GM12878 (cell line): Measurements from ENCODE around the gene GGTLC2. TPM values are rescaled to one million over a fixed set of nuclear protein-coding genes. Genes with fewer than 3 reads are reported as not detected.

ENCODE experiments used
- ATAC-seq: fragments of 200-7000 bp; cut with Tn5 transposase; 3 replicates; pipeline ENCODE4 v1.9.1; 2020; ENCODE audit warnings: mild to moderate bottlenecking, moderate library complexity
- BruUV-seq: library from RNA; stranded (reverse); fragments of 400-500 nt; replicated peaks from 2 replicates; lab custom pipeline; 2021; lab: Mats Ljungman, UMichigan
- CTCF ChIA-PET: fragments of 300-600 bp; sonication (Branson Sonifier 250); formaldehyde crosslinking; extraction: SDS; loops from one replicate; lab custom pipeline; 2021; ENCODE audit warnings: inconsistent platforms; lab: Yijun Ruan, JAX
- POLR2A ChIA-PET: fragments of 350-600 bp; formaldehyde crosslinking; extraction: SDS; loops from one replicate; lab custom pipeline; 2021; ENCODE audit warnings: inconsistent platforms; lab: Charles Lee
- RAD21 ChIA-PET: fragments of 300-600 bp; sonication (Branson Sonifier 250); formaldehyde crosslinking; loops from one replicate; lab custom pipeline; 2023; ENCODE audit warnings: antibody characterized with exemption; ENCODE audit not compliant: unreplicated experiment; lab: Charles Lee
- SMC1A ChIA-PET: fragments of 300-600 bp; sonication (Branson Sonifier 250); formaldehyde crosslinking; loops from one replicate; lab custom pipeline; 2023; ENCODE audit not compliant: unreplicated experiment, uncharacterized antibody; lab: Charles Lee
- DNase-seq: peaks from one replicate; pipeline ENCODE4 v3.0.0-alpha.2; 2011; ENCODE audit warnings: low read depth, low spot score
- FAIRE-seq: peaks from 3 replicates; lab custom pipeline; 2011; peaks lifted over from hg19 to GRCh38; lab: Jason Lieb, UNC
- H2AFZ ChIP-seq: 2 replicates; pipeline ENCODE4 v1.6.0; 2011; ENCODE audit warnings: low read depth, low read length, control low read depth; ENCODE audit not compliant: control insufficient read depth
- H3K27ac ChIP-seq: 2 replicates; pipeline ENCODE4 v1.5.1; 2011; ENCODE audit warnings: control low read depth; ENCODE audit not compliant: control insufficient read depth, insufficient read depth
- H3K27me3 ChIP-seq, 2 experiments: replicated peaks in 1 of 2; 2 replicates each; pipeline versions ENCODE4 v1.6.0 to v1.6.1; 2011; ENCODE audit warnings: low read length in 1 of 2; ENCODE audit not compliant: control insufficient read depth in 2 of 2, insufficient read depth in 2 of 2
- H3K36me3 ChIP-seq, 2 experiments: 2 replicates each; pipeline ENCODE4 v1.5.1; 2011; ENCODE audit warnings: low read length in 1 of 2; ENCODE audit not compliant: control insufficient read depth in 2 of 2, insufficient read depth in 2 of 2
- H3K4me1 ChIP-seq: 2 replicates; pipeline ENCODE4 v1.6.1; 2011; ENCODE audit warnings: mild to moderate bottlenecking, low read length, moderate library complexity, mixed read lengths; ENCODE audit not compliant: control insufficient read depth, insufficient read depth
- H3K4me2 ChIP-seq: 2 replicates; pipeline ENCODE4 v1.6.0; 2011; ENCODE audit warnings: control low read depth; ENCODE audit not compliant: control insufficient read depth, insufficient read depth
- H3K4me3 ChIP-seq: fragments of 200-600 bp; sonication (generic); 2 replicates; pipeline ENCODE4 v1.5.1; 2016
- H3K79me2 ChIP-seq: 2 replicates; pipeline ENCODE4 v1.6.0; 2011; ENCODE audit warnings: low read length; ENCODE audit not compliant: control insufficient read depth, insufficient read depth
- H3K9ac ChIP-seq: 2 replicates; pipeline ENCODE4 v1.8.0; 2011; ENCODE audit warnings: low read length, control low read depth, mixed read lengths; ENCODE audit not compliant: control insufficient read depth, insufficient read depth
- H3K9me3 ChIP-seq: replicated peaks from 3 replicates; pipeline ENCODE4 v1.5.1; 2011; ENCODE audit warnings: mild to moderate bottlenecking, low read length; ENCODE audit not compliant: control insufficient read depth, insufficient read depth
- H4K20me1 ChIP-seq: 2 replicates; pipeline ENCODE4 v1.6.0; 2011; ENCODE audit not compliant: control insufficient read depth, insufficient read depth
- CBFB ChIP-seq: IDR thresholded peaks from 2 replicates; pipeline ENCODE4 v1.6.1; 2016; ENCODE audit warnings: antibody characterized with exemption, low read depth
- EP300 ChIP-seq, 2 experiments: fragments of 150-350 bp in 1 of 2; IDR thresholded peaks; 2 replicates each; pipeline ENCODE4 v1.6.1; 2011 to 2012; ENCODE audit warnings: low read depth in 2 of 2, low read length in 2 of 2, borderline replicate concordance in 1 of 2, improper control_type of control experiment in 1 of 2, inconsistent platforms in 1 of 2; ENCODE audit not compliant: control insufficient read depth in 1 of 2
- FOXM1 ChIP-seq: IDR thresholded peaks from 2 replicates; pipeline ENCODE4 v1.6.1; 2012; ENCODE audit warnings: low read depth, mild to moderate bottlenecking, inconsistent platforms, low read length, moderate library complexity
- MYC ChIP-seq: IDR thresholded peaks from 2 replicates; pipeline ENCODE4 v1.6.1; 2011; ENCODE audit warnings: mild to moderate bottlenecking, low read length, moderate library complexity, inconsistent platforms; ENCODE audit not compliant: insufficient read depth, insufficient replicate concordance, insufficient read length, severe bottlenecking
- RFX5 ChIP-seq: IDR thresholded peaks from 2 replicates; pipeline ENCODE4 v1.6.1; 2011; ENCODE audit warnings: low read depth, low read length, improper control_type of control experiment
- SMC3 ChIP-seq: IDR thresholded peaks from 2 replicates; pipeline ENCODE4 v1.6.1; 2011; ENCODE audit warnings: low read length, improper control_type of control experiment, borderline replicate concordance
- SREBF2 ChIP-seq: IDR thresholded peaks from 2 replicates; pipeline ENCODE4 v1.6.1; 2012; ENCODE audit warnings: mild to moderate bottlenecking, low read length
- WGBS: methylation state at CpG from one replicate; pipeline ENCODE4 v1.1.6; 2016; ENCODE audit warnings: low lambda C conversion rate; ENCODE audit not compliant: insufficient replicate concordance, insufficient coverage; ENCODE audit errors: missing lambda C conversion rate; 5-methylcytosine and 5-hydroxymethylcytosine counted together
- in situ Hi-C: fragments of 300-500 bp; cut with MboI; formaldehyde crosslinking; loops from 9 replicates; pipeline ENCODE4 v1.14.3; 2018; ENCODE audit warnings: mixed read lengths
- intact Hi-C: fragments of 100-400 bp; cut with micrococcal nuclease; formaldehyde crosslinking; loops from one replicate; pipeline ENCODE4 v1.14.2; 2022; ENCODE audit not compliant: unreplicated experiment
- polyA plus RNA-seq, 11 experiments: library from polyadenylated mRNA; depleted of rRNA in 4 of 11; unstranded in 6 of 11; stranded (reverse) in 5 of 11; fragments of >200 nt; fragmentation: Nextera tagmentation in 4 of 11; fragmentation: Illumina TruSeq in 1 of 11; extraction: Ambion mirVana in 4 of 11; extraction: Trizol in 1 of 11; gene quantifications; 1 replicate in 1 of 11; 2 replicates in 10 of 11; pipeline versions ENCODE4 v1.2.1 to v1.2.3, GENCODE V29; 2011 to 2016; ENCODE audit warnings: inconsistent platforms in 2 of 11, missing spikeins in 2 of 11, low read depth in 1 of 11
- total RNA-seq, 4 experiments: library from RNA; depleted of rRNA in 3 of 4; stranded (reverse); fragments of >200 nt in 3 of 4; fragmentation: Illumina TruSeq in 1 of 4; extraction: Trizol in 1 of 4; gene quantifications; 2 replicates each; pipeline versions ENCODE4 v1.2.1 to v1.2.3, GENCODE V29; 2013 to 2021
- TF ChIP-seq, protein P1 (sequence below): fragments of 450-650 bp; IDR thresholded peaks from 2 replicates; pipeline ENCODE4 v1.6.1; 2016; ENCODE audit warnings: mild to moderate bottlenecking

GGTLC2 gene
- total and polyA plus RNA-seq, 10 of the 15 experiments (the other 5 are each of a cell fraction or from before 2014, with no cell fraction given): not detected

DNA sequence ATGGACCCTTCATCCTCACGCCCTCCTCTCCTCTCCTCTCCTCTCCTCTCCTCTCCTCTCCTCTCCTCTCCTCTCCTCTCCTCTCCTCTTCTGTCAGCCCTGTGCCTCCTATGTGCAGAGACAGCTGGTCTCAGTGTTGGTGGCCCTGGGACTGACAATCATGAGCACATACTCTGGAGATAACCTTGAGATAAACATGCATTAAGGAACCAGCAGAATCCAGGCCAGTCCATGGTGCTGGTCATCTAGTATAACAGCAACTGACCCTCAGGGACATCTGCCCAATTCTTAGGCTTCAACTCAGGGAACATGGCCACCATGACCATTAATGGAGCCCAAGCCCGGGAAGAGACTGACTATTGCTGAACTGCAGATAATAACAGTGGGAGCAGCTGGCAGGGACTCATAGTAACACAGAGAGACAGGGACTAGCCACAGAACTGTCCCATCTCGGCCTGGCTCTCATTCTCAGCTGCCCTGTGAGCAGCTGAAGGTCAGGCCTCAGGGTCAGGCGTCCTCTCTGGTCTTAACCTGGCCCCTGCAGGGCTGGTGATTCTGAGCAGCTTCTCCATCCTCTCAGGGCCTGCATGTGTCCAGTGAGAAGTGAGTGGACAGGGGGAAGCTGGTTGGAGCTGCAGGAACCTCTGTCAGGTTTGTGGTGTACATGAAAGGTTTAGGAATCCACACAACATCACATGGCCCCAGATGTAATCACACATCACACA lies 45.4 kb downstream of the GGTLC2 start:
- H4K20me1 ChIP-seq: no peaks in the 10 kb centered on the region
- ChIA-PET RAD21 (interaction anchor here (0.9 to 1.2 kb wide), 2 partner anchors 57 to 98 kb away, joined by 3 read pairs; no protein-coding TSS in a partner anchor), CTCF (interaction anchor here (0.8 to 5.2 kb wide), 9 partner anchors 13 to 103 kb away, joined by 3 to 30 read pairs (median 4); no protein-coding TSS in a partner anchor), SMC1A (interaction anchor here (1.1 kb wide), 1 partner anchor 57 kb away, joined by 3 read pairs; no protein-coding TSS in a partner anchor), POLR2A (no interaction called here)
- 32% methylated on average over 4 of the region's 4 CpGs for WGBS
- no peaks in the 10 kb centered on the region for H3K36me3 ChIP-seq
- TF ChIP-seq SMC3: no peak
- TF ChIP-seq, protein P1, sequence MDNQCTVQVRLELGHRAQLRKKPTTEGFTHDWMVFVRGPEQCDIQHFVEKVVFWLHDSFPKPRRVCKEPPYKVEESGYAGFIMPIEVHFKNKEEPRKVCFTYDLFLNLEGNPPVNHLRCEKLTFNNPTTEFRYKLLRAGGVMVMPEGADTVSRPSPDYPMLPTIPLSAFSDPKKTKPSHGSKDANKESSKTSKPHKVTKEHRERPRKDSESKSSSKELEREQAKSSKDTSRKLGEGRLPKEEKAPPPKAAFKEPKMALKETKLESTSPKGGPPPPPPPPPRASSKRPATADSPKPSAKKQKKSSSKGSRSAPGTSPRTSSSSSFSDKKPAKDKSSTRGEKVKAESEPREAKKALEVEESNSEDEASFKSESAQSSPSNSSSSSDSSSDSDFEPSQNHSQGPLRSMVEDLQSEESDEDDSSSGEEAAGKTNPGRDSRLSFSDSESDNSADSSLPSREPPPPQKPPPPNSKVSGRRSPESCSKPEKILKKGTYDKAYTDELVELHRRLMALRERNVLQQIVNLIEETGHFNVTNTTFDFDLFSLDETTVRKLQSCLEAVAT: no peak
- no peak for TF ChIP-seq SREBF2
- no peak overlapping the region for H3K27ac ChIP-seq
- no peak overlapping the region for H3K9ac ChIP-seq
- in situ Hi-C loops (loop anchor here (5.0 kb wide), 1 partner anchor 97 kb away; no protein-coding TSS in a partner anchor), intact Hi-C loops (no loop called here)
- H3K4me2 ChIP-seq: no peak overlapping the region
- no peak for DNase-seq
- no peaks in the 10 kb centered on the region for H3K27me3 ChIP-seq
- ATAC-seq: no peak
- H3K4me1 ChIP-seq: peaks cover 43% of the 10 kb centered on the region
- no peak for FAIRE-seq
- no peak overlapping the region for H3K4me3 ChIP-seq
- BruUV-seq: no TSS peak
- H2AFZ ChIP-seq: no peak overlapping the region
- no peaks in the 10 kb centered on the region for H3K79me2 ChIP-seq
- H3K9me3 ChIP-seq: no peaks in the 10 kb centered on the region

DNA sequence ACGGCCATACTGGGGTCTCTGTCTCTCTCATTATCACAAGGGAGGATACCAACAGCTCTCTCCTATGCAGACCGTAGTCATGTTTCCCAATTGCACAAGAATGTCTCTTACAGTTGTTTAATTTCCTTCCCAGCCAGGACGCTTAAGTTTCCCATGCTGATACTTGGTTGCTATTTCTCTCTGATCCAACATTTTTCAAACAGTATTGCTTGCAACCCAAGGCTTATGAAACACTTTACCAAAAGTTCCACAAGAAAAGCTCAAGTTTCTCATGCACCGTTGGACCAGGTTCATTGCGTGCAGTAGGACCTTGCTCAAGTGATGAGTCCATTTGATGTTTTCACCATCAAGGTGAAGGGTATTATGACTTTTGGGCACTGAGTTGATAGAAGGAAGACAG lies 46.6 kb downstream of the GGTLC2 start:
- POLR2A ChIA-PET: no interaction called here
- WGBS: 66% methylated on average over 5 of the region's 5 CpGs
- CTCF ChIA-PET: interaction anchor here (0.5 to 5.2 kb wide), 7 partner anchors 19 to 482 kb away, joined by 3 to 30 read pairs (median 8); no protein-coding TSS in a partner anchor
- in situ Hi-C loops (no loop called here), intact Hi-C loops (no loop called here)
- ATAC-seq: no peak
- no peak overlapping the region for H2AFZ ChIP-seq
- DNase-seq: no peak
- RAD21 ChIA-PET: no interaction called here
- H3K27ac ChIP-seq: no peak overlapping the region
- H3K4me1 ChIP-seq: peaks cover 40% of the 10 kb centered on the region
- no peaks in the 10 kb centered on the region for H3K27me3 ChIP-seq
- no peak for FAIRE-seq
- no peak overlapping the region for H3K4me2 ChIP-seq
- H3K9ac ChIP-seq: no peak overlapping the region
- no TSS peak for BruUV-seq
- no peaks in the 10 kb centered on the region for H3K9me3 ChIP-seq
- H4K20me1 ChIP-seq: no peaks in the 10 kb centered on the region
- no peak overlapping the region for H3K4me3 ChIP-seq
- SMC1A ChIA-PET: no interaction called here
- no peaks in the 10 kb centered on the region for H3K79me2 ChIP-seq
- H3K36me3 ChIP-seq: no peaks in the 10 kb centered on the region
- TF ChIP-seq, protein P1: no peak
- TF ChIP-seq RFX5 (no peak), SMC3 (no peak), MYC (no peak), EP300 (IDR thresholded peaks at IDR 0.05; ENCODE audit: borderline replicate concordance in 1 of 2, control insufficient read depth in 1 of 2, low read depth in 2 of 2, low read length in 2 of 2) (no peak), FOXM1 (no peak), CBFB (no peak)
